ENCODE data around the gene RASL10A. TPM values are rescaled to one million over a fixed set of nuclear protein-coding genes. Genes with fewer than 3 reads are reported as not detected.

The RASL10A gene
- total RNA-seq, 2 experiments from 2014 or later = 0.62 TPM; not detected in 1

DNA sequence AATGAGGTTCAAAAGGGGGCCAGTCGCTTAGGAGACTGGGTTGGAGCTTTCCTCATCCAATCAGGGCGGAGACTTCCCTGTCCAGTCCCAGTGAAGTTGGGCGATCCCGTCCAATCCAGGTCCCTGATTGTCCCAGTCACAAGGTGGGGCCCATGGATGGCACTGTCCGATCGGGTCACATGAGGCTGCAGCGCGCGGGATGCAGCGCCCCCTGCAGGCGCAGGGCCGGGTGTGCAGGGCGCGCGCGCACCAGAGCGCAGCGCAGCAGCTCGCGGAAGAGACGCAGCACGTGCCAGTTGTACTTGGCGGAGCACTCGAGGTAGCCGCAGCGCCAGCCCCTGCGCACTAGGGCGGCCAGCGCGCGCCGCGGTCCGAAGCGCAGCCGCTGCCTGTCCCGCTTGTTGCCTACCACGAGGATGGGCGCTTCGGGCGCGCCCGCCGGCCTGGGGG, 2.3 kb downstream of the RASL10A start:
- intact Hi-C loops (cut with micrococcal nuclease) = no loop called here
- POLR2A ChIA-PET = interaction anchor here (1.4 kb wide), 1 partner anchor 43 kb away, joined by 3 read pairs; no protein-coding TSS in a partner anchor

DNA sequence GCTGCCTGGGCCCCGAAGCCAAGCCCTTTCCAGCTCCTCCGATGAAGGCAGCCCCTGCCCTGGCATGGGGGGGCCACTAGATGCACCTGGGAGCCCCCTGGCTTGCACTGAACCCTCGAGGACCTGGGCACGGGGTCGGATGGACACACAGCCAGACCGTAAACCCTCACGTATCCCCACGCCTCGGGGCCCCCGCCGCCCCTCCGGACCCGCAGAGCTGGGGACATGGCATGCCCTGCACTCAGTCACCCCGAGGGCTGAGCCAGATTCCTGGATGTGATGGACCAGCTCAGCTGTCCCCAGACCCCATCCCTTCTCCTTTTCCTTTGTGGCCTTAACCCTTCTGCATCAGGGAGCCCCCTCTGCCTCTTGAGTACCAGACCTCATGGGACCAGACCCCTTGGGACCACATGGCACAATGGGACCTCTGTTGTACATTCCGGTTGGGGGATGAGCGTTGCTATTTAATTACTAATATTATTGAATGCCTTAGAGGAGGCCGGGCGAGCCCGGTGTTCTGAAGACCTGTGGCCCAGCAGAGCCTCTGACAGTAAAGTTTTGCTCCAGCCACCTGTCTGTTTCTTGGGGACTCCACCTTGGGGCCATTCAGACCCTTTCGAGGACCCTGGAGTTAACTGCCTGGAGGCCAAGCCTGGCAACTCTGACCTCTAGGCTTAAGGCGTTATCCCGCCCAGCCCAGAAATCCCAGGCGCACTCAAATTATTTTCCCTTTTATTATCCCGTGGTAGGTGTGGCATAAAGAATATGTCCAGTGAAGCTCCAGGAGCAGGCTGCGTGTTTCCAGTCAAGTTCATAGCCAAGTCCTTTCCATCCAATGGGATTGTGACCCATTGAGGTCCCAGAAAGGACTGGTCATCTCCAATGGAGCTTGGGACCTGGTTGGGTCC, 3.0 kb downstream of the RASL10A start:
- ChIA-PET POLR2A (no interaction called here), CTCF (interaction anchor here (0.6 to 1.9 kb wide), 6 partner anchors 9 to 641 kb away, joined by 3 to 9 read pairs (median 3); partner anchors contain the start of gene EMID1)
- H3K36me3 Mint-ChIP-seq = no peaks in the 10 kb centered on the region
- no peaks in the 10 kb centered on the region for H3K9me3 Mint-ChIP-seq
- DNase-seq = peak; percentile 9
- no peak overlapping the region for H3K4me3 Mint-ChIP-seq
- H3K27ac Mint-ChIP-seq = no peak overlapping the region
- H3K27me3 Mint-ChIP-seq = peaks cover 39% of the 10 kb centered on the region
- intact Hi-C loops (cut with micrococcal nuclease) = no loop called here
- H3K4me1 Mint-ChIP-seq (ENCODE audit: low read depth) = peaks cover 34% of the 10 kb centered on the region

More for the DNA sequence above, 2.3 kb downstream of the RASL10A start:
- peak; percentile 52 for DNase-seq
- Mint-ChIP-seq H3K27ac (no peak overlapping the region), H3K4me3 (no peak overlapping the region), H3K4me1 (ENCODE audit: low read depth) (peaks cover 34% of the 10 kb centered on the region), H3K9me3 (no peaks in the 10 kb centered on the region), H3K27me3 (peaks cover 39% of the 10 kb centered on the region), H3K36me3 (no peaks in the 10 kb centered on the region)
- CTCF ChIA-PET = interaction anchor here (0.7 to 1.9 kb wide), 6 partner anchors 9 to 107 kb away, joined by 3 to 9 read pairs (median 3); partner anchors contain the start of gene EMID1

DNA sequence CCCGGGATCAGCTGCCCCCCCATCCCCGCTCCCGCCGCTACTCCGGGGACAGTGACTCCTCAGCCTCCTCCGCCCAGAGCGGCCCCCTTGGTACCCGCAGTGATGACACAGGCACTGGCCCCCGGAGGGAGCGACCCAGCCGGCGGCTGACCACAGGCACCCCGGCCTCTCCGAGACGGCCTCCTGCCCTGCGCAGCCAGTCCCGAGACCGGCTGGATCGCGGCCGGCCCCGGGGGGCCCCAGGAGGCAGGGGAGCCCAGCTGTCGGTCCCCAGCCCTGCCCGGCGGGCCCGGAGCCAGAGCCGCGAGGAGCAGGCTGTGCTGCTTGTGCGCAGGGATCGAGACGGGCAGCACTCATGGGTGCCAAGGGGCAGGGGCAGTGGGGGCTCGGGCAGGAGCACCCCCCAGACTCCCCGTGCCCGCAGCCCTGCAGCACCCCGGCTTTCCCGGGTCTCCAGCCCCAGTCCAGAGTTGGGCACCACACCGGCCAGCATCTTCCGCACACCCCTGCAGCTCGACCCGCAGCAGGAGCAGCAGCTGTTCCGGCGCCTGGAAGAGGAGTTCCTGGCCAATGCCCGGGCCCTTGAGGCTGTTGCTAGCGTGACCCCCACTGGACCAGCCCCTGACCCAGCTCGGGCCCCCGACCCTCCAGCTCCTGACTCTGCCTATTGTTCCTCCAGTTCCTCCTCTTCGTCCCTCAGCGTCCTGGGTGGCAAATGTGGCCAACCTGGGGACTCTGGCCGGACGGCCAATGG, 3.9 kb downstream of the RASL10A start:
- POLR2A ChIA-PET = no interaction called here
- peaks cover 37% of the 10 kb centered on the region for H3K4me1 Mint-ChIP-seq (ENCODE audit: low read depth)
- no peaks in the 10 kb centered on the region for H3K36me3 Mint-ChIP-seq
- H3K27me3 Mint-ChIP-seq = peaks cover 37% of the 10 kb centered on the region
- intact Hi-C loops (cut with micrococcal nuclease) = no loop called here
- H3K4me3 Mint-ChIP-seq = no peak overlapping the region
- no peak for DNase-seq
- no peak overlapping the region for H3K27ac Mint-ChIP-seq
- H3K9me3 Mint-ChIP-seq = no peaks in the 10 kb centered on the region
- CTCF ChIA-PET = interaction anchor here (0.6 kb wide), 1 partner anchor 14 kb away, joined by 3 read pairs; no protein-coding TSS in a partner anchor

DNA sequence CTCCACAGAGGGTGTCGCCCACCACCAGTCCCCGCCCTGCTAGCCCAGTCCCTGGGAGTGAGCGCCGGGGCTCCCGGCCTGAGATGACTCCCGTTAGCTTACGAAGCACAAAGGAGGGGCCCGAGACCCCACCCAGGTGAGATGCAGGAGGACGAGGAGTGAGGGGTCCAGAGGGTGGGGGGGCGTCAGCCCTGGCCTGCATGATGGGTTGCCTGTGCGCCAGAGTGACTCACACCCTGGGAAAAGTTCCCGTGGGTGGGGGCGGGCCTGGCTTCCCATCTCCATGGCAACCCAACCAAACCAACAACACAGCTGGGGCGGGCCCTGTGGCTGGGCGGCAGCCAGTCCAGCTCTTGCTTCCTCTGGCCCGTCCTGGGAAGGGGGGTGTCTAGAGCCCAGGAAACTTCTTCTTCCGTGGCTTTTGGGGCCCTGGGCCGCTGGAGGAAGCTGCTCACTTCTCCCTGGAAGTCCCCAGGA, 4.6 kb downstream of the RASL10A start:
- Mint-ChIP-seq H3K9me3 (no peaks in the 10 kb centered on the region), H3K4me3 (no peak overlapping the region), H3K36me3 (no peaks in the 10 kb centered on the region), H3K27ac (no peak overlapping the region), H3K4me1 (ENCODE audit: low read depth) (peaks cover 38% of the 10 kb centered on the region), H3K27me3 (peaks cover 31% of the 10 kb centered on the region)
- peak; percentile 87 for DNase-seq
- ChIA-PET CTCF (interaction anchor here (0.6 kb wide), 1 partner anchor 13 kb away, joined by 3 read pairs; no protein-coding TSS in a partner anchor), POLR2A (no interaction called here)
- intact Hi-C loops (cut with micrococcal nuclease) = no loop called here

DNA sequence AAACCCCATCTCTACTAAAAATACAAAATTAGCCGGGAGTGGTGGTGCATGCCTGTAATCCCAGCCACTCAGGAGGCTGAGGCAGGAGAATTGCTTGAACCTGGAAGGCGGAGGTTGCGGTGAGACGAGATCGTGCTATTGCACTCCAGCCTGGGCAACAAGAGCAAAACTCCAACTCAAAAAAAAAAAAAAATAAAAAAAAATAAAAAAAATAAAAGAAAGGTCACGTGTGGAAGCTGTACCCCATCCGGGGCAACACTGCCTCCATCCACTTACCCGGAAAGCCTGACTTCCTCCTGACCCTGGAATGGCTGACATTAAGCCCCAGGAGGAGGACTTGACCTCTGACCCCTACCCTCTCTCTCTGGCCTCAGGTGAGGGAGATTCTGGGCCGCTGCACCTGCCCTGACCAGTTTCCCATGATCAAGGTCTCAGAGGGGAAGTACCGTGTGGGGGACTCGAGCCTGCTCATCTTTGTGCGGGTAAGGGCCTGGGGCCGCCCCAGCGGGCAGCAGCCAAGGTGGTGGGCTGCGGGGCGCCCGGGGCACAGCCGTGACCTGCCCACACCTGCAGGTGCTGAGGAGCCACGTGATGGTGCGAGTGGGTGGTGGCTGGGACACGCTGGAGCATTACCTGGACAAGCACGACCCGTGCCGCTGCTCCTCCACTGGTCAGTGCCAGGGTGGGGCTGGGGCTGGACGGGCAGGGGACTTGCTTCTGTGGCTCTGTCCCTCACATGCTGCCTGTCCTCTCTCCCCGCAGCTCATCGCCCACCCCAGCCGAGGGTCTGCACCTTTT, 5.2 kb downstream of the RASL10A start:
- H3K4me3 Mint-ChIP-seq = no peak overlapping the region
- H3K9me3 Mint-ChIP-seq = no peaks in the 10 kb centered on the region
- peaks cover 39% of the 10 kb centered on the region for H3K4me1 Mint-ChIP-seq (ENCODE audit: low read depth)
- DNase-seq = no peak
- intact Hi-C loops (cut with micrococcal nuclease) = no loop called here
- POLR2A ChIA-PET = no interaction called here
- no peaks in the 10 kb centered on the region for H3K36me3 Mint-ChIP-seq
- CTCF ChIA-PET = no interaction called here
- H3K27ac Mint-ChIP-seq = no peak overlapping the region
- H3K27me3 Mint-ChIP-seq = peaks cover 34% of the 10 kb centered on the region

DNA sequence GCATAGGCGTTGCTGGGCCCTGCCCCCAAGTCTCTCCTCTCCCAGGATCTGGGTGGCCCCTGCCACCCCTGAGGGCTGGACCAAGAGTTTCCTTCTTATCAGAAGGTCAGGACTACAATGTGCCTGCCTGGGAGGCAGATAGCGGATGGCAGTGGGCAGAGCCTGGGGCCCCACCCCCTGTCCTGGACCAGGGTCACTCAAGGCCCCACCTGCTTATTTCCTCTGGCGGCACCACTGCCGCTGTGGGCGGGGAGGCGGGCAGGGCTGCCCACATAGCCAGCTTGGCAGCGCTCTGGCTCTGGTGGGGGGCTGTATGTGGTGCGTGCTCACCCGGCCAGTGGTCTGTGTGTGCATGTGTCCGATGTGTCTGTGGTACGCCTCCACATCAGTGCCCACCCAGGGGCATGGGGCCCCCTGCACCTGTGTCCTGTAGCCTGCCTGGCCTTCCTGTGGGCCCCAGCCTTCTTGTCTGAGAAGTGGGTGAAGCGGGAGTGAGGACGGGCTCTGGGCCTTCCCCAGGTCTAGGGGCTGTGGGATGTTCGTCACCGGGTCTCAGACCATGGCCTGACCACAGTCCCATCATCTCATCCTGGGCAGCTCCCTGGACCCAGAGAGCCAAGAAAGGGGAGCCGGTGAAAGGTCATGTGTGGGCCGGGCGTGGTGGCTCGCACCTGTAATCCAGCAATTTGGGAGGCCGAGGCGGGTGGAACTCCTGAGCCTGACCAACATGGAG, 6.0 kb downstream of the RASL10A start:
- CTCF ChIA-PET = interaction anchor here (0.6 kb wide), 1 partner anchor 328 kb away, joined by 3 read pairs; no protein-coding TSS in a partner anchor
- Mint-ChIP-seq H3K27ac (no peak overlapping the region), H3K36me3 (no peaks in the 10 kb centered on the region), H3K4me1 (ENCODE audit: low read depth) (peaks cover 36% of the 10 kb centered on the region), H3K27me3 (peaks cover 33% of the 10 kb centered on the region), H3K9me3 (no peaks in the 10 kb centered on the region), H3K4me3 (no peak overlapping the region)
- no peak for DNase-seq
- intact Hi-C loops (cut with micrococcal nuclease) = loop anchor here (5.0 kb wide), 1 partner anchor 42 kb away; the partner anchor contains the start of genes EWSR1 and RHBDD3
- POLR2A ChIA-PET = no interaction called here

DNA sequence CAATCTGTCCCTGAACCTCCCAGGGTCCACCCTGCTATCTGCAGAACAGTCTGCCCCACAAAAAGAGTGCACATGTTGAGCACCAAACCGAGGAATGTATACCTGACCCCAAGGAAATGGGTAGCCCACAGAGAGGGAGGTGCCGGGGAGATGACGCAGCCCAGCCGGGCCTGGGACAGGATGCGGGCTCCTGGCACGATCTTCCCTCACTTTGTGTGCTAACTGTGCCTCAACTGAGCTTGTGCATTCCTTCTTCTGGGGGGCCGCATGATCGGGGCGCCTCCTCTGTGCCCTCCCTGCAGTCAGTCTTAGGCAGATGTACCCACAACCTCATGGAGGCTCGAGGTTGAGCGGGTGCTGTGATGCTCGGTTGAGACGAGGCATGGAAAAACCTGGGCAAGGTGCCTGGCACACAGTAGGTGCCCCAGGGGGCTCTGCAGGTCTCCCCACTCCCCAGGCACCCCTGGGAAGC, 6.7 kb downstream of the RASL10A start:
- DNase-seq = peak; percentile 61
- POLR2A ChIA-PET = no interaction called here
- Mint-ChIP-seq H3K36me3 (no peaks in the 10 kb centered on the region), H3K9me3 (no peaks in the 10 kb centered on the region), H3K27ac (no peak overlapping the region), H3K4me3 (no peak overlapping the region), H3K4me1 (ENCODE audit: low read depth) (peaks cover 29% of the 10 kb centered on the region), H3K27me3 (peaks cover 29% of the 10 kb centered on the region)
- intact Hi-C loops (cut with micrococcal nuclease) = loop anchor here (5.0 kb wide), 1 partner anchor 42 kb away; the partner anchor contains the start of genes EWSR1 and RHBDD3
- CTCF ChIA-PET = interaction anchor here (0.6 kb wide), 1 partner anchor 329 kb away, joined by 3 read pairs; no protein-coding TSS in a partner anchor

DNA sequence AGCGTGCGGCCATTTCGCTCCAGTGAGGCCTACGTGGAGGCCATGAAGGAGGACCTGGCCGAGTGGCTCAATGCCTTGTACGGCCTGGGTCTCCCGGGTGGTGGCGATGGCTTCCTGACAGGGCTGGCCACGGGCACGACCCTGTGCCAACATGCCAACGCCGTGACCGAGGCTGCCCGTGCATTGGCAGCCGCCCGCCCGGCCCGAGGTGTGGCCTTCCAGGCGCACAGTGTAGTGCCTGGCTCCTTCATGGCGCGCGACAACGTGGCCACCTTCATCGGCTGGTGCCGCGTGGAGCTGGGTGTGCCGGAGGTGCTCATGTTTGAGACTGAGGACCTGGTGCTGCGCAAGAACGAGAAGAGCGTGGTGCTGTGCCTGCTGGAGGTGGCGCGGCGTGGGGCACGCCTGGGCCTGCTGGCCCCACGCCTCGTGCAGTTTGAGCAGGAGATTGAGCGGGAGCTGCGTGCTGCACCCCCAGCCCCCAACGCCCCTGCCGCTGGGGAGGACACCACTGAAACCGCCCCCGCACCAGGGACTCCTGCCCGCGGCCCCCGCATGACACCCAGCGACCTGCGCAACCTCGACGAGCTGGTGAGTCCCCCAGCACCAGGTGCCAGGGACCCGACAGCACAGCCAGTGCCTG, 7.2 kb downstream of the RASL10A start:
- Mint-ChIP-seq H3K4me1 (ENCODE audit: low read depth) (peaks cover 24% of the 10 kb centered on the region), H3K27ac (no peak overlapping the region), H3K4me3 (no peak overlapping the region), H3K36me3 (no peaks in the 10 kb centered on the region), H3K9me3 (no peaks in the 10 kb centered on the region), H3K27me3 (peaks cover 24% of the 10 kb centered on the region)
- intact Hi-C loops (cut with micrococcal nuclease) = loop anchor here (5.0 kb wide), 1 partner anchor 41 kb away; the partner anchor contains the start of genes EWSR1 and RHBDD3
- ChIA-PET POLR2A (no interaction called here), CTCF (no interaction called here)
- no peak for DNase-seq

DNA sequence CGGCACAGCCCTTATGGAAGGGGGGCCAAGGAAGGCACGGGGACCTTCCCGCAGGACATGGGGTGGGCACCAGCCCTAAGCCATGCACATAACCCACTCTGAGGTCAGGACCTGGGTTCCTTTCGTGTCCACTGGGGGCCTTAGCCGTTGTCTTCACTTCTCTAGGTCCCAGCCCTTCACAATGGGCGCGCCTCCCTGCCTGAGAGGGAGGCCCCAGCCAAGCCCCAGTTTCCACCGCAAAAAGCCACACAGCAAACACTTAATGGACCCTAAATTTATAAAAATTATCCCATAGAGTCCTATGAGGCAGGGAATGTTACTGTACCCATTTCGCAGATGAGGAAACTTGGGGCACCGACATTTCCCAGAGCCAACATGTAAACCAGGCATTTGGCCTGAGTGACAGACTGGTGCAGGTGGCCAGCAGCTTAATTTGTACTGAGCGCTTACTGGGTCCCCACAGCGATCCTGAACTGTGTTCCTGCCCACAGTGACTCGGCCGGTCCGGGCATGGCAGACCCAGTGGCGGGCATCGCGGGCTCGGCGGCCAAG, 7.8 kb downstream of the RASL10A start:
- H3K27me3 Mint-ChIP-seq = peaks cover 18% of the 10 kb centered on the region
- H3K27ac Mint-ChIP-seq = no peak overlapping the region
- POLR2A ChIA-PET = interaction anchor here (1.2 kb wide), 1 partner anchor 39 kb away, joined by 3 read pairs; the partner anchor contains the start of gene EWSR1
- H3K36me3 Mint-ChIP-seq = no peaks in the 10 kb centered on the region
- DNase-seq = no peak
- CTCF ChIA-PET = no interaction called here
- no peaks in the 10 kb centered on the region for H3K9me3 Mint-ChIP-seq
- peaks cover 23% of the 10 kb centered on the region for H3K4me1 Mint-ChIP-seq (ENCODE audit: low read depth)
- intact Hi-C loops (cut with micrococcal nuclease) = loop anchor here (5.0 kb wide), 1 partner anchor 40 kb away; the partner anchor contains the start of genes EWSR1 and RHBDD3
- peak overlapping the region; percentile 66 for H3K4me3 Mint-ChIP-seq

Measured in activated CD4-positive, alpha-beta memory T cell treated with anti-CD3 and anti-CD28 coated beads for 36 hours (primary cell).